ENCODE results near the gene ALK.

DNA sequence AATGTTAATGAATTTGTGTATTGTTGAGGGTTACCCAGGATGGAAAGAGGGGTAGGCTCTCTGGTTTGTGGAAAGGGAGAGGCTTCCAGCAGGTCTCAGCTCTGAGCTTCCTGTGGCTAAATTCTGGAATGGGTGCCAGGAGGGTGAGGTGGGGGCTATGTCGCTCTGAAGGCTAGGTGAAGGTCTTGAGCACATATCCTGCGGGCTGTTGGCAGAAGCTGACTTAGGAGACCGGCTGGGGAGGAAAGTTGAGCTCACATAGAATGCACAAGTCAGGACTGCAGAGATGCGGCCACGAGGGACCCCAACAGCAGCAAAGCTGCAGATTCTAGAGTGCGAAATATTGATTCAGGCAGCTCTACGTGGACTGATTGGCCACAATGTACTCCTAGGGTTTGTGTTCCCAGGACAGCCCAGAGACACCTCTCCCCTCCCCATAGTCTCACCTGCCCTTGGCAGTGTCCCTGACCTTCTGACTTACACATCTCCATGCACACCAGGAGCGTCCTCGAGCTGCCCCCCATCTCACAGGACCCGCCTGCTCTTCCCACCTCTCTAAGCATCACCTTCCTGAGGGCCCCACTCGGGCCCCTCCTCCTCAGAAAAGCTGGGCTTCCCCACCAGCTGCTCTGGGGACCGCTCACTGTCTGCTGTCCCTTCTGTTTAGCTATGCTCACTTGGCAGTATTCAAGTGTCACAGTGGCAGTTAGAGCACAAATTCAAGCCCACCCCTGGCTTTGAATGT is 72.6 kb downstream of the ALK start:
- TF ChIP-seq CTCF (IDR thresholded peaks at IDR 0.05; ENCODE audit: low read length): no peak
- TF ChIP-seq EZH2 (IDR thresholded peaks at IDR 0.05; ENCODE audit: borderline replicate concordance, low read length): no peak
